Spleen (tissue), 7 donors: Measurements from ENCODE around the gene MYO5B.

Experiments used
- POLR2A ChIP-seq, 3 donors: fragments of 450-650 bp; IDR thresholded peaks; one replicate each; pipeline ENCODE4 v1.5.1; 2017; ENCODE audit warnings: antibody characterized with exemption in 3 of 3, mild to moderate bottlenecking in 1 of 3
- TF ChIP-seq, protein P1 (sequence below), 11 experiments: fragments of 200-600 bp in 7 of 11; fragments of 450-650 bp in 4 of 11; sonication (generic) in 4 of 11; IDR thresholded peaks in 8 of 11; conservative IDR thresholded peaks in 3 of 11; 1 replicate in 7 of 11; 2 replicates in 4 of 11; pipeline versions ENCODE4 v1.4.0 to v1.8.0; 2016 to 2021; ENCODE audit warnings: antibody characterized with exemption in 11 of 11, inconsistent platforms in 4 of 11, mild to moderate bottlenecking in 1 of 11
- donor health status: DM: no; HTN: no; CAD: no; lungs with moderate emphysema.
- donor health status: DM: no; HTN: no; CAD: no.
- donor health status: DM: no; HTN: no; CAD: no.

DNA sequence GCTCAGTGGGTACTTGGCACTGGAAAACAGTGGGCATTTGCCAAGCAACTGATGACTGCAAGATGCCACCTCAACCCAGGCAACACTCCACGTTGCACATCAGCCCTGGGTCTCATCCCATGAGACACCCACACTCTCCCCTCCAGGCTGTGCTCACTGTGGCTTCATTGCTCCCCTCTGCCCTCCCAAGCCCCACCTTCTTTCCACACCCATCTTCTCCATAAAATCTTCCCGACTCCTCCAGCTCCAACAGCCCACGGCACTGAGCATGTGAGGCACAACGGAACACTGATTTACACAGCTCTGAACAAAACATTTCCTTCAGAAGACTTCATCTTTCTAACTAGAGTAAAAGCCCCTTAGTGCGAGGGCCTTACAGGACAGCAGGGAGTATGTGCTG, 263.8 kb downstream of the MYO5B start:
- TF ChIP-seq, protein P1, sequence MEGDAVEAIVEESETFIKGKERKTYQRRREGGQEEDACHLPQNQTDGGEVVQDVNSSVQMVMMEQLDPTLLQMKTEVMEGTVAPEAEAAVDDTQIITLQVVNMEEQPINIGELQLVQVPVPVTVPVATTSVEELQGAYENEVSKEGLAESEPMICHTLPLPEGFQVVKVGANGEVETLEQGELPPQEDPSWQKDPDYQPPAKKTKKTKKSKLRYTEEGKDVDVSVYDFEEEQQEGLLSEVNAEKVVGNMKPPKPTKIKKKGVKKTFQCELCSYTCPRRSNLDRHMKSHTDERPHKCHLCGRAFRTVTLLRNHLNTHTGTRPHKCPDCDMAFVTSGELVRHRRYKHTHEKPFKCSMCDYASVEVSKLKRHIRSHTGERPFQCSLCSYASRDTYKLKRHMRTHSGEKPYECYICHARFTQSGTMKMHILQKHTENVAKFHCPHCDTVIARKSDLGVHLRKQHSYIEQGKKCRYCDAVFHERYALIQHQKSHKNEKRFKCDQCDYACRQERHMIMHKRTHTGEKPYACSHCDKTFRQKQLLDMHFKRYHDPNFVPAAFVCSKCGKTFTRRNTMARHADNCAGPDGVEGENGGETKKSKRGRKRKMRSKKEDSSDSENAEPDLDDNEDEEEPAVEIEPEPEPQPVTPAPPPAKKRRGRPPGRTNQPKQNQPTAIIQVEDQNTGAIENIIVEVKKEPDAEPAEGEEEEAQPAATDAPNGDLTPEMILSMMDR (IDR thresholded peaks at IDR 0.05 in 8 of 11, conservative IDR thresholded peaks at IDR 0.05 in 3 of 11), result no peak
- no peak for TF ChIP-seq POLR2A (IDR thresholded peaks at IDR 0.05)
